Fibroblast of skin of back (primary cell): ENCODE results near the gene RGL2.
A peak's percentile ranks its signal among the peaks of the same experiment; 100 is the strongest.

Source experiments
- DNase-seq: peaks from one replicate; pipeline ENCODE4 v3.0.0-alpha.2; 2013

Gene RGL2

DNA sequence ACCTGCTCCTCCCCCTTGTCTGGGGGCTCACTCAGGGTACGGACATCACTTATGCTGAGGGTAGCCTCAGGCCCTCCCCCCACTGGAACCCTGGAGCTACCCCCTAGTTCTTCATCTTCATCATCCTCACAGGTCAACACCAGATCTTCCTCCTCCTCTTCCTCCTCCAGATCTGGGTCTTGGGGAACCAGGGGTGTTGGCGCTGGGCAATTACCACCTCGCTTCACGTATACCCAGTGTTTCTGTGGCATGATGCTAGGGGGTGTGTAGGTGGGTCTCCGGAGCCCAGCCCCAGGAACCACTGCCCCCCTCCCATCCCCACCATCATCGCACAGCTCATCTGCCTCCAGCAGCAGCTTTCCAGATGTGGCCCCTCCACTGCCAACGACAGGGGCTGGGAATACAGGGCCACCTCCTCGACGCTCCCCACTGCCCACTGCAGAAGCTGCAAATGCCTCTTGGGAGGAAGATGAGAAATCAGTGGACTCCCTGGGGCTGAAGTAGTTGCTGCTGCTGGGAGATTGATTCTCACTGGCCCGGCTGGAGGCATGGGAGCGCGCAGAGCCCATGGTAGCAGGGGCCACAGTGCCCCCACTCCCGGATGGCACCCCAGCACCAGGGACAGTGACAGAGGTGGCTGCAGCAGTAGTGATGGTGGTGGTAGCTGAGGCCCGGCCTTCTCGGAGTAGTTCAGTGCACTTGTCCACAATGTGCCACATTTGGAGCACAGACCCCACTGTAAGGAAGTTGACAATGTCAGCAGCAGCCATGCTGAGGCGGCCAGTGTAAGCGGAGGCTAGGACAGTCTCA lies 17.3 kb upstream of the RGL2 start:
- DNase-seq: no peak

DNA sequence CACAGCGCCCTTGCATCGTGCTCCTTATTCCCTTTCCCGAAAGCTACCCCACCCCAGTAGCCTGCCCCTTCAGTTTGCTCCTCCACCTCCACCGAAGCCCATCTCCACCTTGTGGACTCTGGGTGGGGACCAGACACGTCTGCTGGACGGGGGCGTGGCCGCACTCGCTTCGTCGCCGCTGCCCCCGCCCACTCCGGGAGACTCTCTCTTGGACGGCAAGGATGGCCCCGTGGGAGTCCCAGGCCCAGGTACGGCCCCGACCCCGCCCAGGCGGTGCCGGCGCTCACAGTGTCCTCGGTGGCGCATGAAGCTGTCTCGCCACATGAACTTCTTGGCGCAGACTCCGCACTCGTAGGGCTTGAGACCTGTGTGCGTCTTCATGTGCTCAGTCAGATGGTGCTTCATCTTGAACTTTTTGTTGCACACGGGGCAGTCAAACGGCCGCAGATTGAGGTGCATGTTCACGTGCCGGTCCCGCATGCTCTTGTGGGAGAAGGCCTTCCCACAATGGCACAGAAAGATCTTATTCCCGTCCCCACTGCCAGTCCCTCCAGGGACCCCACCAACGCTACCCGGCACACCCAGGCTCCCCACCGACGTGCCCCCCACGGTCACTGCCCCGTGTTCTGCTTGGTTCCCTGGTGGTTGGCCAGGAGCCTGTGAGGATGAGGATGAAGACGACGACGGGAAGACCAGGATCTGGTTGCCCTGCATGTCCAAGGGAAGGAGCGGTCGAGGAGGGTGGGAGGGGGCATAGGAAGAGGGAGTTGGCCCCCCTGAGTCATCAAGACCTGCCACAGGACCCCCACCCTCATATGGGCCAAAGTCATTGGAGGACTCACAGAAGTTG lies 16.4 kb upstream of the RGL2 start:
- DNase-seq: no peak

DNA sequence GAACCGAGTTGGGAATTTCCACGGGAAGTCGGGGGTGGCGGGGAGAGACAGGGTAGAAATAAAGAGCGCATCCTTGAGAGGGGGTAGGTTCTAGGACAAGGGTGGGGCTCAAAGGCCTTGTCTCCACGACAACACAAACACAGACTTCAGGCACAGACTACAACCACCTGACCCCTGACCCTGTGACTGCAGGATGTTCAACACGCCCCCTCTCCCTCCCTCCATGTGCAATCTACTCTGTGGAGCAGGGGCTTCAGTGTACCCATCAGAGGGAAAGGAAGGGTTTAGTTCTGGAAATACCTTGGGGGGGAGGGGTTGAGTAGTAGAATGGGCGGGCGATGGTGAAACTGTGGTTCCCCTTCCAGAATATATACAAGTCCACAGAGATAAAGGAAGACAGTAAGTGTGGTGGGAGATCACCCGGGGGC lies 15.8 kb upstream of the RGL2 start:
- DNase-seq: peak; percentile 76

DNA sequence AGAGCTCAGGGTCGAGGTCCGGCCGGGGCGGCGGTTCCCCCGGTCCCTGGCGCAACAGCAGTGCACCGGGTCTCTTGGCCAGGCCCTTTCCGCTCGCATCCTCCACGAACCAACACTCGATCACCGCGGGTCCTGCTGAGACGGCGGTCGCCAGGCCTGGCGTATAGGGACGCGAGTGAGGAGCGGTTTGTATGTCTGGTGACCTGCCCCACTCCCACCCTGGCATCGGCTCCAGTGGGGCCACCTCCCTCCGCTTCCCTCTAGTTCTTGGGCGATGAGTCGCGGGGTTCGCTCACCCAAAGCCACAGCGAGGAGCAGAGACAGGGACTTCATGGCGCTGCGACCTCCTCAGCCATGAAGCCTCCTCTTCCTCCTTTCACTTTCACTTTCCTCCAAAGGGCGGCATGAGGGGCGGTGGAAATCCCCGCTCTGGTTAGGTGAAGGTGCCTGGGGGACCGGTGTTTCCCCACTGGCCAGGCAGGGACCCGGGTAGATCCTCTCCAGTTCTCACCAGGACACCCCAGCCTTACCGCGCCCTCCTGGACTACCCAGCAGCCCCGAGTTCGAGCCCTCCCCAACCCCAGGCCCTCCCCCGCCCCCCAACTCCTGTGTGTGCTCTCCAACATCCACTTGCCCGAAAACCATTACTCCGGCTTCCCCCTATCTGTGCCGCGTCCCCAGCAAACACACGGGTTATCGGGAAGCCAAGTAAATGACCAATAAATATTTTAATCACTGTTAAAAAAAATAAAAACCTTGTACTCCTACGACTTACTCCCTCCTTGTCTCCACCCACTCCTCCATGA lies 15.2 kb upstream of the RGL2 start, which contains the start of gene TAPBP:
TSS of gene TAPBP (minus strand) at position 370 of the 806 bp plus-strand sequence. CDS start at position 333, 37 bp downstream.
- peak; percentile 64 for DNase-seq

DNA sequence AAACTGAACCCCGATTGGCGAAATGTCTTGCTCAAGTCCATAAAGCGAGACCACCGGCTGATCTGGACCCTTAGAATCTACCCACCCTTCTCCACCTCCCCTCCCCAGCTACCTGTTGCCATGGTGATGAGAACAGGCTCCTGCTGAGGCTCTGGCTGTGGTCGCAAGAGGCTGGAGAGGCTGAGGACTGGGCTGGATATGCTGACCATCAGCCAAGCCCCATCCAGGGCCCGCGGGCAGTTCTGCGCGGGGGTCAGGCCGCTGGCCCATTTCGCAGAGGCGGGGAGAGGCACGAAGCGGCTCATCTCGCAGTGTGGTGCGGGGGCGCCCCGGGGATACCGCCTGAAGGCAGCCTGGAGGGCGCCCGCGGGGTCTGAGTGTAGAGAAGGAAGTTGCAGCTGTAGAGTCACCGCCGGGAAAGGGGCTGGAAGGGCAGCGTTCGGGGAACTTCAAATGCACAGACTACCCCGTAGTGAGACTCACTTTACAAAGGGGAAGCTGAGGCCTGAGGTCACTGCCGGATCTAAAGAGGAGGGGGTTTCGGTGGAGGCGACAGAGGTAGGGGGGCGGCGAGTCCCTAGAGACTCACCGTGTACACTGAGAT lies 14.5 kb upstream of the RGL2 start:
- no peak for DNase-seq

DNA sequence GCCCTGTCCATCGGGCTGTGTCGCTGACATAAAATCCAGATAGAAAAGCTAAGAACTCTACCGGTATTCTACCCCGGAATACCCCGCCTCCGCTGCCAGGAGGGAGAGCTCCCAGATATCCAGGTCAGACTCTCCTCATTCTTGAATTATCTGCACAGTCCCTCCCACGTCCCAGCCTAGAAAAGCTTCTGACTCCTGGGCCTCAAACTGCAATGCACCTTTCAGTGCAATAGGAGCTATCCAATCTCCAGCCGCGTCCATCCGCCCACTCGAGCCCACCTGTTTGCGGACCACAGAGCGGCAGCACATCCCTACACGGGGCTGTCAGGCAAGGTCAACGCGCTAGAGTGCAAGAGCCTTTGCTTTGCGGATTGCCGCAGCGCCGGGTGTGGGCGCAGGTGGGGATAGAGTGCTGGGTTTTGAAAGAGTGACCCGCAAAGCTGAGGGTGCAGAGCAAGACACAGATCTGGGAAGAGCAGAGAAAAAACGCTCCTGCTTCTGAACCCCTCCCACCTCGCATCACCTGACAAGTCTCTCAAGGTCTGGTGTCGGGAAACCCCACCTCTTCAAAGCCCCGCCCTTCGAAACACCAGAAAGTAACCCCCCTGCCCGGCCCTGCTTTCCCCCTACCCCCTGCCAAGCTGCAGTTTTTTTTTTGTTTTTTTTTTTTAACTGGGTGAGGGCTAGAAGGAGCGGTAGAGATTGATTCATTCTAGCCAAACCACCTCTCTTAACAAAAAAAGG lies 13.8 kb upstream of the RGL2 start:
- DNase-seq: peak; percentile 55

DNA sequence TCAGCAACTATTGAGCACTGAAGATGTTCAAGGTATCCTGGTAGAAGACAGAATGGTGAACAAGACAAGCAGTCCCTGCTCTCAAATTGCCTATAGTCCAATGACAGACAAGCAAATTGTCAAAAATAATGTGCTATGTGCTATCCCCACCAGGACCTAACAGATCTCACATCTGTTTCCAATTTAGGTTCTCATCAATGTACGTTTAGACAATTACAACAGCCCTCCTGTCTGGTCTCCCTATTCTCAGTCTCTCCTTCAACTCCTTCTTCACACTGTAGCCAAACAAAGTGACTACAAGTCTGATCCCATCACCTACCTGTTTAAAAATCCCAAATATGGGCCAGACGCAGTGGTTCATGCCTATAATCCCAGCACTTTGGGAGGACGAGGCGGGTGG lies 7.6 kb upstream of the RGL2 start:
- no peak for DNase-seq

DNA sequence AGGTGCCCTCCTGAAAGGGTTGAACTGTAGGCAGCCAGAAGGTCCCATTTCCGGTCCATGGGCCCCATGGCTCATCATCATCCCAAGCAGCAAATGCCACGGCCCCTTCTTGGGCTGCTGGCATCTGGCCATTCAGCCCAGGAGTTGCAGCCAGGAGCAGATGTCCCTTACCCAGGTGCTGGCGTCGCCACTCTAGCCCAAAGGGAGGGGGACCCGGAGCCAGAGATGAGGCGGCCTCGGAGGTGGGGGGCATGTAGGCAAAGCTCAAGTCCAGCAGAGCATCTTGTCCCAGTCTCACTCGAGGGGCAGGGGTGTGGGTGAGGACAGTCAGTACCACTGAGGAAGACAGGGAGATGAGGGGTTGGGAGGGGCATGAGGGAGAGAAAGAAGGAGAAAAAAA lies 6.3 kb upstream of the RGL2 start:
- DNase-seq: no peak

DNA sequence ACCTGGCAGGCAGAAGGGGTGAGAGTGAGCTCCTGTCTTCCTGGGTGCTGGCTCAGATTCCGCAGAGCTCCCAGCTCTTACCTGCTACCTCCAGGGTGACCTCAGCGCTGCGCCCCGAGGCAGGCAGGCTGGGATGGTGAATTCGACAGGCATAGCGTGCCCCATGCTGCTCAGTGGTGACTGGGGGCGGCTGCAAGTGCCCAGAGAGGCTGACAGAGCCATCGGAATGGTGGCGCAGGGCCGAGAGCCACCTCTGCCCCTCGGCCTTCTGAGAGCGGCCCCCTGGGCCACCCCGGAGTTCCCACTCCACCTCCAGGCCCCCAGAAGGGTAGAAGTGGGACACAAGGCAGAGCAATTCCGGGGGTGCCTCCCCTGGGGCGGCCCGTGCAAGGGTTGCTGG lies 5.5 kb upstream of the RGL2 start:
- no peak for DNase-seq

DNA sequence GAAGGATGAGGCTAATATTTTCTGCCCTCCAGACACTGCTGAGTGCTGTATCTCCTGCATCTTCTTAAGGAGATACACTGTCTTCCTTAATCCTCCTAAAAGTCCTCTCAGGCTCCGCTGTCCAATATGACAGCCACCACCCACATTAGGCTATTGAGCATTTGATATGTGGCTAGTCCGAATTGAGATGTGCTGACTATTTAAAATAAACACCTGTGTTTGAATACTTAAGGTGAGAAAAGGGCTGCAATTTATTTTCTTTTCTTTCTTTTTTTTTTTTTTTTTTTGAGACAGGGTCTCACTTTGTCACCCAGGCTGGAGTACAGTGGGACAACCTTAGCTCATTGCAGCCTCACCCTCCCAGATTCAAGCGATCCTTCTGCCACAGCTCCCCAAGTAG lies 3.1 kb upstream of the RGL2 start:
- no peak for DNase-seq

DNA sequence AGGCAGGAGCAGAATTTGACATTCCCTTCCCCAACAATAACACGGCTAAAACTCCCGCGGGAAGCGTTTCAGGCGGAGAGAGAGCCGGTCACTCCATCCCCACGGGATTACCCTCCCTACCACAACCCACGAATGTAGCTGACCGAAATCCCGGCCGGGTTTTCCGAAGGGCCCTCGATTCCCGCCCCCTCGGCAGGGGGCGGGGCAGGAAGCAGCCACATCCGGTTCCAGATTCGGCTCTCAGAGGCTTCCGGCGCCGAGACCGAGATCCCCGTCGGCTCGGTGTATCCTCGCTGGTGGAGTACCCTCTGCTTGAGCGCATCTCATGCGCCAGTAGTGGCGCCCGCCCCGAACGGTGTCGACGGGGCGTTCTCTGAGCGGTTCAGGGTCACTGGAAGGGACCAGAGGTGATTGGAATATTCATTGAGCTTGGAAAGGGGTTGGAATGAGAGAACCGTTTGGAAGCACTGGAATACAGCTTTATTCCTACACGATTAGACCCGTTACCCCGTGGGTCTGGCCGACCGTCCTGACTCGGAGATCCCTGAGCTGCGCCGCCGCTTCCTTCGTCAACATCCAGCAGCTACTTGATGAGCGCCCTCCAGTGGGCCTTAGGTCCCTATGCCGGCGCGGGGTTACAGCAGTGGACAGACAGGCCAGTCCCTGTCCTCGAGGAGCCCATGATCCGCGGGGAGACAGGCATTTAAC lies 649 bp upstream of the RGL2 start:
- peak; percentile 94 for DNase-seq

DNA sequence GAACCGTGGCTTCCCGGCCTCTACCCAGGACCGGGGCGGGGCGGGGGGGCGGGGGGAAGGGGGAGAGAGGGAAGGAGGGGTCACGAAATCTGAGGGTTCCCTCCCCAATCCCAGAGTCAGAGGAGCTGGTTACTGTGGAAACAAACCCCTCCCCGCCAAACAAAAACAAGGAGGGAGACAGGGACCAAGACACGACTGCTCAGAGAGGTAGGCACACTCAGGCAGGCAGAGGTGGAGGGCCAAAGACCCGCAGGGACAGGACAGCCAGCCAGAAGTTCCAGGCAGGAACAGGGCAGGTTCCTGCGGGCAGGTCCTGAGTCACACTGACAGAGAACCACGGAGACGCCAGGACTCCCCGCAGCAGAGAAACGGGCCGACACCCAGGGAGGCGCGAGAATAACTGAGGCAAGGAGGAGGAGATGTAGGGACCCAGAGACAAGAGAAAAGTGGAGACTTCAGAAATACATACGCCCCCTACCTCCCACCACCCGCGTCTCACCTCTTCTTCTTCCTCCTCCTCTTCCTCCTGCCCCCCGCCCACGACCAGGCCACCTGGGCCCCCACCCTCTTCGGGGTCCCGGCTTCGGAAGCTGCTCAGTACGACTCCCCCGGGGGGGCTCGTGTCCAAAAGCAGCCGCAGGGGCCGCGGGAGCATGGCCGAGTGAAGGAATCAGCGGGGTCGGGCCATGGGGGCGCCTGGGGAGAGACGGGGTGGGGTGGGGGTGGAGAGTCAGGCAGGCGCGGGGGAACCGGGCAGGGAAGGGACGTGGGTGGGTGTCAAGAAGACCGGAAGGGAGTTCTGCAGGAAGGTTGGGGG lies 578 bp downstream of the RGL2 start:
- peak; percentile 87 for DNase-seq

DNA sequence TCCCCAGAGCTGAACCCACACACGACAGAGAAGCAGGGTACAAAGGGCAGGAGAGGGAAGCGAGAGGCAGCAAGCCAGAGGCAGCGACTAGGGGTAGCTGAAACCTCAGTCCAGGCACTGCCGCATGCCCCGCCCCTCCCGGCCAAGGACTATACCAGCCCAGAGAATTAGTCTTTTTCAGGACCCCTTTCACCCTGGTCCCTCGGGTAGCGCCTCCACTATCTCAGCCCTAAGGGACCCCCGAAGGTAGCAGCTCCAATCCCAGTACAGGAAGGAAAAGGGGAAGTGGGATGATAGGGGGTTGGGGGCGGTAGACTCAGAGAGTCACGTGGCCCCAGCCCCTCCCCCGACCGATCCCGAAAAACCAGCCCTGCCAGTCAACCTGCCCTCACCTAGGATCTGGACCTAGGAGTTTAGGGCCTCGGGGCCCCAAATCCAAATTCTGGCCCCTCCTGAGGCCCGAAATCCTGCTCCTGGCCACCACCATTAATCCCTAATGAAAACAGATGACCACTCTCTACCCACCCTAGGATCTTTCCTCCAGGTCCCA lies 1.3 kb downstream of the RGL2 start:
- DNase-seq: no peak

DNA sequence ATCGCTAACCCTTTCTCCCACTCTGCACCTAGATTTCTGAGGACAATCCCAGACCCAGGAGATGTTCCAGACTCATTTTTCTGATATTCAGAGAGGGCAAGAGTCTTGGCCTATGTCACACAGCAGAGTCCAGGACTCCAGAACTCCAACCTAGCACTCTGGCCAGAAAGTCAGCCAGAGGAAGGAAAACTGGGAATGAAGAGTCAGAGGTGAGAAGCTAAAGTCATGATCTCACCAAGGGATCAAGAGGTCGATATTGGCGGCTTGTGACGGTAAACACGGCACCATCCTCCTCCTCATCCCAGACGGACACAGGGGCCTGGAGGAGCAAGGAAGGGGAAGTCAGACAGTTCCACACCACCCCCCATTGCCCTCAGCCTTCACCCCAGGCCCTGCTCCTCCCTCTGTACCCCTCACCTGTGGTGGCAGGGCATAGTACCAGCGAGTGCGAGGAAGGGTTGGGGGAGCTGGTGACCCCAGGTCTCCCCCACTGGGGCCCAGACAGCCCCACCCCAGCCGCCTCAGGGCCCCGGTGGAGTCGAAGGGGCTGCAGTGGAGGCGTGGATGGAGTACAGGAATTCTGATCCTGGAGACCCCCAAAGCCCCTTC lies 1.8 kb downstream of the RGL2 start:
- DNase-seq: no peak

DNA sequence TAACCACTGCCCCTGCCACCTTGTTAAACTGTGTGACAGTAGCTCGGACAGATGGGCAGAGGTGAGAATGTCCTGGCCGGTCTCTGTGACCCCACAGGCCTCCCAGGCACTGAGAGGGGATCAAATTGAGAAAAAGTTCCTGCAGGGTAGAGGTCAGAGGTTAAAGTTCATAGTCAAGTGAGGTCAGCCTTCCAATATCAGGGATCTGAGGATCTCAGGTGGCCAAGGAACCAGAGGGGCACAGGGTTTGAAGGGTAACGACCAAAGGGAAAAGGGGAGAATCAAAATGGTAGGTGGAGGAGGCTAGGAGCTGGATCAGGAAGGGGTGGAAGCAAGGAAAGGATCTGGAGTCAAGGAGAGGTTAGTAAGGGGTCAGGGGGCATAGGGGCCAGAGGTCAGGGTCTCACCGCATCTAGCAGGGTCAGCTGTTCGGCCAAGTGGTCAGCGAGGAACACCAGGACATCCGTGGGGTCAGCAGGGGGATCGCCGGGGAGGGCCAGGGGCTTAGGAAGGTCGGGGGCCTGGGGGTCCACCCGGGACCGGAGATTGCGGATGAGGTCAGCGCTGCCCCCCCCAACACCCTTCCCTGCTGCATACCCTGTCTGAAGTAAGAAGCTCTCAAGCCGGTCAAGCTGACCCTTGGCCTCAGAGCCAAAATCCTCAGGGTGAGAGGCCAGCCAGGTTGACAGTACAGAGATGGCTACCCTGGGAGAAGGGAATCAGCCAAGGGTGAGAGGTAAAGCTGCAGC lies 2.9 kb downstream of the RGL2 start:
- DNase-seq: no peak

DNA sequence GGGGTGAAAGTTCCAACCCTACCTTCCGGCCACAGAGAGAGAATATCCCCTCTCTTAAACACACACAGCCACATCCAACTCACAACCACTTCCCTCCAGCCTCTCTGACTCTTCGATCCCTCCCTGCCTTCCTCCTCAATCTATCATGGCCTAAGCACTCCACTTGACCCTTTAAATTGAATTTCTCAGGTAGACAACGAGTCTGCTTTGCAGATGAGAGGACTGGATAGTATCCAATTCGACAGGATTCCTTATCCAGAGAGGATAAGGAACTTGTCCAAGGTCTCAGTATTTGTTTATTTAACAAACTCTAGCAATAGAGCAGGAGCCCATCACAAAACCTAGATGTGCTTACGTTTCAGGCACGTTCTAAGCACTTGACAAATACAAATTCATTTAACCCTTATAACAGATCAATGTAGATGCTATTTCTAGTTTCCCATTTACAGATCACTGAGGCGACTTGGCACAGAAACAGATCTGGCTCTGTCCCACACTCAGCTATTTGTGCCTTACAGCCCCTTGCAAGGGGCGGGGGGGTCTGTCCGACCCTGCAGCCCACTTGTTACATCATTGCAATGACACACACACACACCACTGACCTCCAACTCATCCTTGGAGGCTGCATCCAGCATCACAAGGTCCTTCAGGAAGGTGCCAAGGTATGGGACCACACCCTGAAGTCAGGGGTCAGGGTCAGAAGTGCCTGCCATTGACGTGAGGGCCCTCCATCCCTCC lies 4.5 kb downstream of the RGL2 start:
- DNase-seq: no peak

DNA sequence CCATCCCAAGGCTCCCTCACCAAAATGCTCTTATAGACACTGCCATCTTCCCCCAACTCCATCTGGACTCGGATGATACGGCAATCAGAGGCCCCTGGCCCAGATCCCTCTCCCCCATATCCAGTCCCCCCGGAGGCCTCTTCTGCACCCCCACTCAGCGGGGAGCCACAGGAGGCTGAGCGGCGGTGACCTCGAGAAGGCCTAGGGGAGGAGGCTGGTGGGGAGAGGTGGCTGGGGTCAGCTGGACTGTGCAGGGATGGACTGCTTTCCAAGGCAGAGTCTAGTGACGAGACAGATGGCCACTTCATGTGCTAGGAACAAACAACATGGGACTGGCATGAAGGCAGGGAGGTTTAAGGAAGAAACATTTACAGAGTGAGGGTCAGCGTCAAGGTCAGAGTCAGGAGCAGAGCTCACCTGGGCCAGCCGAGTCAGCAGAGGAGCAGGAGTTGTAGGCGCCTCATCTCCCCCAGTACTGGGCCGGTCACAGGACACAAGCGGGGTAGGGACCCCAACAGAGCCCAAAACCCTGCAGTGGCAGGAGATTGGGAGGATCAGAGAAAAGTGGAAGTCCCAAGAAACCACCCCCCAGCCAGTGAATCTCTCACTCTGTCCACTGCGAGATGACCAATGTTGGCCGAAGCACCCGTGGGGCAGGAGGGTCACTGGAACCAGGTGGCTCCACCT lies 5.6 kb downstream of the RGL2 start:
- no peak for DNase-seq
